Activated gamma-delta T cell treated with Interleukin-2 at 50 U/mL for 16 hours (primary cell): ENCODE data around the gene LPIN1.
"Not testable (repeated sequence)": the region's sequence is repeated elsewhere in the genome, so short reads cannot be mapped to it uniquely, and the experiment has no call there.

ENCODE experiments used
- DNase-seq: peaks from one replicate; pipeline ENCODE4 v3.0.0-alpha.2; 2020

Gene LPIN1

DNA sequence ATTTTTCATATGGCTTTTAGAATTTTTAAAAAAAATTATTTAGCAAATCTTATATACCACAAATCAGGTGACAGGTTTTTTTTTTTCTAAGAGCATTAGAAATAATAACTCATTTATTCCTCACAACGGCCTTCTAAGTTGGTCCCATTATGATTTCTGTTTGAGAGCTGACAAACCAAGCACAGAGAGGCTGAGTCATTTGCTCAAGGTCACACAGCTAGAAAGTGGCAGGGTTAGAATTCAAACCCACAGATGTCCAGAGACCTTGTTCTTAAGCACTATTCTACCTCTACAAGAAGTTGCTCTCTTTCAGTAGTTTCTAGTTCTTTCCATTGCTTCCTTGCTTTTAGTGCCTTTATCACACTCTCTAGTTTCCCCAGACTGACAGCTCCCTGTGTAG is 28.8 kb upstream of the LPIN1 start:
- no peak for DNase-seq

DNA sequence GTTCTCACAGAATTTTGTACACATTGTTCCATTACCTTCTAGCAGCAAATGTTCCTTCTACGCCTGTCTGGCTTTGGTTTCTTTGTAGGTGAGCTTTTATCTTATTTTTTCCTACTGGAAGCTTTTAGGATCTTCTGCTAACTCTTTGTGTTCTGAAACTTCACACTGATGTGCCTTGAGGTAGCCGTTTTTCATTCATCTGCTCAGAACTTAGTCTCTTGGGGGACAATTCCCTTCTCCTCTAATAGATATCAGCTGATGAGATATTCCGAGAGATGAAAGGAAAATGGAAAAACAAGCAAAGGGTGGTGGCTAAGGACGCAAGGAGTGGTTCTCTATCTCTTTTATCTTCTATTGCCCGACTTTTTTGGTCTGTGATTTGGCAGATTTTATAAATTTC is 27.8 kb upstream of the LPIN1 start:
- no peak for DNase-seq

DNA sequence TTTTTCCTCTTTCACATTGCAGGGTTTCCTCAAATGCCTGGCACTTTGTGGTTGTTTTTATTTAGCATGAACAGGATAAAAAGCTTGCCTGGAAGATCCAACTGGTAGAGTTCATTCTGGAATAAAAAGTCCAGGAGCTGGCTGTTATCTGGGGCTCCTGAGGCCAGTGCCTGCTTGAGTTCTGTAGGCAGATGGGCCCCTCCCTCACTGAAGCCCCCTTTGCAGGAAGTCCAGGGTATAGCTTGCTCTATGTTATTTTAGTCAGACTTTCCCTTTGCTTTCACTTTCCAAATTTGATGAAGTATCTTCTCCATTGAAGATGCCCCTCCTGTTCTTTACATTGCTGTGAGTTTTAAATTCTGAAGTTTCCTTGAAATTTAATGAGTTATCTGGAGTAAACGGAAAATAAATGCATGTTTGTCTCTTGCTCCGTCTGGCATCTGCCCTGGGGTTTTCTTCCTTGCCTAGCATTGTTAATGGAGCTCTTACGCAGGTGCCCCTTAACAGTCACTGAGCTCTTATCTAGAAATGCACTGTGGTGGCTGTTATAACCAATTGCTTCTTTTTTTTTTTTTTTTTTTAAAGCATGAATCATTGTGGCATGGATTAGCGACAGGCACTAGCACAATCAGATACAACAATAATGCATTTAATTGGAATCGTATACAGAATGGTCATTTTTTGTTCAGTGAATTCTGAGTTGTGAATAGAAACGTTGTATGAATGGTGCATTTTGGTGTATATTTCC is 27.0 kb upstream of the LPIN1 start:
- no peak for DNase-seq

DNA sequence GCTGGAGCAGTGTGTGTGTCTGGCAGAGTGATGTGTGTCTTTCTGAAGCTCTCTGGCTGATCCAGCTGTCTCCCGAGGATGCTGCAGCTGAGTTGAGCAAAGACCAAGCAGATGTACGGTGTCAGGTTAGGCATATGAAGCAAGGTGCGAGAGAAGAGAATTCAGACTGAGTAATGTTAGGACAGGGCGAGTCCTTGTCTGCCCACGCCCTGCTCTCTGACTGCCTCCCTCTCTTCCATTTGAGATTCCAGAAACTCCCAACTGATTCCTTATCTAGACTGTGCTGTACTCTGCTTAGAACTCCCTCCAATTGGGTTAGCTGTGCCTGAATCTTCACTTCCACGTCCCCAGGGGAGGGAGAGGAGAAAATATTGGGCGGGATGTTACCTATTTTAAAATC is 25.7 kb upstream of the LPIN1 start:
- no peak for DNase-seq

DNA sequence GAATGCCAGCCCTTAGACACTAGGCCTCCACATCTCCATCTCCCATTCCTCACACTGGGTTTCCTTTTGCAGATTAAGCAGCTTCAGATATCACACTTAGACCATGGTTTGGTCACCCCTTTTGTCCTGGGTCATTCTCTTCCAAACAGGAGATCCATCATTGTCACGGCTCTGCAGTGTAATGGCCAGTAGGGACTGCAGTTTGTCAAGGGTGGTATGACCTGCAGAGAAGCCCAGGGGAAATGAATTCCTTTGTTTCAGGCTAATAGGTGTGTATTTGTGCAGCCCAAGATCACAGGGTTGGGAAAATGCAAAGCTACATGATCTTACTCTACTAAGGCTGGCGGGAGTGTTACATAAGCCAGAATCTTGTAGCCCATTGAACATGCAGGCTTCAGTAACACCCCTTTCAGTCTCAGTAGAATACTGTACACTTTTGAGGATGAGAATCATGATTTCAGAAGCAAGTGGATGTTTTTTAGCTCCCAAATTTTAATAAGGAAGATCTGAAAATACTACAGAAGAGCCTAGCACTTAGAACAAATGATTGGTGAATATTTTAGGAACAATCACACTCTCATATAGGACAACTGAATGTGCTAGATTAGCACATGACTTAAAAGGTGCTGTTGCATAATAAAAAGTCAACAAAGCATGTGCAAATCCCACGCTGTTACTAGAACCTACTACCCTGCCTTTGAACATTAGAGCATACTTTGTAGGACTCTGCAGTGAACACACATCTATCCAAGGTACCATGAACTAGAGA is 24.0 kb upstream of the LPIN1 start:
- no peak for DNase-seq

DNA sequence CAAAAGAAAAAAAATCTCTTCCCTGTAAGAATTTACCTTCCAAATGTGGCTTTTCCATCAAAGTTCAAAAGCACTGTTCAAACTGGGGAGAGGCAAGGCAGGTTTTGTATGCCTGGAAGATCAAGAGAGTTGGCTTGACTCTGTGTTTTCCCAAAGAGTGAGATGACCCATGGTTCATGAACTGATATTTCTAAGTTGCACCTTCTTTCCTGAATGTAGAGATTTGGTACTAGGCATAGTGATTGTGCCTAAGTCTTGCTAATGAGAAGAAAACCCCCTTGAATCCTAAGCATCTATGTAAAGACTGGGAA is 23.4 kb upstream of the LPIN1 start:
- no peak for DNase-seq

DNA sequence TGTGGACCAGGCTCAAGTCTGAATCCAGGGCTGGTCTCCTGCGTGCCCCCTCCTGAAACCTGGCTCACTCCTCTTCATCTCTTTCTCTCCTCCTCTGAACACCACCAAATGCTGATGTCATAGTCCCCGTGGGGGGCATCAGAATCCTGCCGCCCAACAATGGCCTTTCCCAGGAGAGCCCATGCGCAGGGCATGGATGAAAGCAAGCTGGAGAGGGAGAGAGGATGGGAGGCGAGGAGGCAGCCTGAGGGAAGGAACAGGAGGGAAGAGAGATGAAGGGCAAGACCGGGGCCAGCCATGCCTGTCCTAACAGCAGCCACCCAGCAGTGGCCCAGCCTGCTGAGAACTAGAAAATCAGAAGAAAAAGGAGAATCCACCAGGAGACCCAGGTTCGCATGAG is 22.3 kb upstream of the LPIN1 start:
- DNase-seq = no peak

DNA sequence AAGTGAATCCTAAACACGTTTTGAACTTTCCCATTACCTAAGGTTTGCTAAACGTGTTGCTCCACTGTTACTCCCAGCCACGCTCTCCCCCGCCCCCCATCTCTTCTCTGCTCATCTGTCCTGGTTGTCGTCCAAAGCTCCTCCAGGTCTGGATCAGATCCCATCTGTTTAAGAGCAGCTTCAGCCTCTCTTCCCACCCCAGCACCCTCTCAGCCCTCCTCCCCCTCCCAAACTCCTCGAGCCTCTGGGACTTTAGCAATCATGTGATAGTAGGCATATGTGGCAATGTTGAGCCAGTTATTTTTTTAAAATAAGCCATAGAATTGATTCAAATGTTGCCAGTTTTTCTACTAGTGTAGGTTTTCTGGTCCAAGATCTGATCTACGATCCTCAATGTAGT is 20.0 kb upstream of the LPIN1 start:
- no peak for DNase-seq

DNA sequence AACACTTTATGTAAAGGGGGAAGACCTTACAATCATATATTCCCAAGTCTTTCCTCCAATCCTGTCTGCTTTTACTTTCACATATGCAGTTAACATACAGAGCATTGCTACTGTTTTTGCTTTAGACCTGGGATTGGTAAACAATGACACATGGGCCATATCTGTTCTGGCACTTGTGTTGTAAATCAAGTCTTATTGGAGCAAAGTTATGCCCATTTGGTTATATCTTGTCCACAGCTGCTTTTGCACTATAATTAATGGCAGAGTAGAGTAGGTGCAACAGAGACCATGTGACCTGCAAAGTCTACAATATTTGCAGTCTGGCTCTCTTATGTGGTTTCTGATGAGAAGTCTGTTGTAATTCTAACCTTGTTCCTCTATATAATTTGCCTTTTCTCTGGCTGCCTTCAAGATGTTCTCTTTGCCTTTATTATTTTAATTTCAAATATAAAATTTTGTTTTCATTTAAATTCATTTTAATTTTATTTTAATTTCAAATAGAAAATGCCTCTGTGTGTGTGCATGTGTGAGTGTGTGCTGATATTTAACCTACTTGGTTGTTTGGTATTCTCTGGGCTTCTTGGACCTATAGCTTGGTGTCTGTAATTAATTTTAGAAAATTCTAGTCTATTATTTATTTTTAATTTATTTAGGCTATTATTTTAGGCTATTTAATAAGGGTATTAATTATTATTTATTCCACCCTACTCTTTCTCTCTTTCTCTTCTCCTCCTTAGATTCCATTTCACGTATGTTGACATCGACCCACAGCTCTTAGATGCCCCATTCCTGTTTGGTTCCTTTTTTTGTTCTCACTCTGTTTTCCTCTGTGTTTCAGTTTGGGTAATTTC is 16.8 kb upstream of the LPIN1 start:
- no peak for DNase-seq

DNA sequence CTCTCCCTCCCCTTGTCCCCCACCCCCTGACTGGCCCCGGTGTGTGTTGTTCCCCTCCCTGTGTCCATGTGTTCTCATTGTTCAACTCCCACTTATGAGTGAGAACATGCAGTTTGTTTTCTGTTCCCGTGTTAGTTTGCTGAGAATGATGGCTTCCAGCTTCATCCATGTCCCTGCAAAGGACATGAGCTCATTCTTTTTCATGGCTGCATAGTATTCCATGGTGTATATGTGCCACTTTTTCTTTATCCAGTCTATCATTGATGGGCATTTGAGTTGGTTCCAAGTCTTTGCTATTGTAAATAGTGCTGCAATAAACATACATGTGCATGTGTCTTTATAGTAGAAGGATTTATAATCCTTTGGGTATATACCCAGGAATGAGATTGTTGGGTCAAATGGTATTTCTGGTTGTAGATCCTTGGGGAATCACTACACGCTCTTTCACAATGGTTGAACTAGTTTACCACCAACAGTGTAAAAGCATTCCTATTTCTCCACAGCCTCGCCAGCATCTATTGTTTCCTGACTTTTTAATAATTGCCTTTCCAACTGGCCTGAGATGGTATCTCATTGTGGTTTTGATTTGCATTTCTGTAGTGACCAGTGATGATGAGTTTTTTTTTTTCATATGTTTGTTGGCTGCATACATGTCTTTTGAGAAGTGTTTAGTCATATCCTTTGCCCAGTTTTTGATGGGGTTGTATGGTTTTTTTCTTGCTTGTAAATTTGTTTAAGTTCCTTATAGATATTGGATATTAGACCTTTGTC is 15.0 kb upstream of the LPIN1 start:
- DNase-seq = not testable (repeated sequence)

DNA sequence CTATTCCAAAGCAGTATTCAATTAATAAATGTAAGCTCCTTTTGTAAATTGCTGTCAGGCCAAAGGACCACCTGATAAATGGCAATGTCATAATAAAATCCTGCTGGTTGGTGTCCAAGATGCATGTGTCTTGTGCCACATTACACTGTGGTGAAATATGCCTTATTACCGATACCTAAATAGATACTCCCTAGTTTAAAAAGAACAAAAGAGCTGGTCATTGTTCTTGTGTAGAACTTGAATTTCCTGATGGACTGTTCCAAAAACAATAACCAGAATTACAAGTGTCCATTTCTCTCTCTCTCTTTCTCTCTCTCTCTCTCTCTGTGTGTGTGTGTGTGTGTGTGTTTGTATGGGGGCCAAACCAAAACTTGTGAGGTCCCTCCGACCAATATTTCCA is 13.8 kb upstream of the LPIN1 start:
- DNase-seq = no peak

DNA sequence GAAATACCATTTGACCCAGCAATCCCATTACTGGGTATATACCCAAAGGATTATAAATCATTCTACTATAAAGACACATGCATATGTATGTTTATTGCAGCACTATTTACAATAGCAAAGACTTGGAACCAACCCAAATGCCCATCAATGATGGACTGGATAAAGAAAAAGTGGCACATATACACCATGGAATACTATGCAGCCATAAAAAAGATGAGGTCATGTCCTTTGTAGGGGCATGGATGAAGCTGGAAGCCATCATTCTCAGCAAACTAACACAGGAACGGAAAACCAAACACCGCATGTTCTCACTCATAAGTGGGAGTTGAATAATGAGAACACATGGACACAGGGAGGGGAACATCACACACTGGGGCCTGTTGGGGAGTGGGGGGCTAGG is 8.6 kb upstream of the LPIN1 start:
- not testable (repeated sequence) for DNase-seq

DNA sequence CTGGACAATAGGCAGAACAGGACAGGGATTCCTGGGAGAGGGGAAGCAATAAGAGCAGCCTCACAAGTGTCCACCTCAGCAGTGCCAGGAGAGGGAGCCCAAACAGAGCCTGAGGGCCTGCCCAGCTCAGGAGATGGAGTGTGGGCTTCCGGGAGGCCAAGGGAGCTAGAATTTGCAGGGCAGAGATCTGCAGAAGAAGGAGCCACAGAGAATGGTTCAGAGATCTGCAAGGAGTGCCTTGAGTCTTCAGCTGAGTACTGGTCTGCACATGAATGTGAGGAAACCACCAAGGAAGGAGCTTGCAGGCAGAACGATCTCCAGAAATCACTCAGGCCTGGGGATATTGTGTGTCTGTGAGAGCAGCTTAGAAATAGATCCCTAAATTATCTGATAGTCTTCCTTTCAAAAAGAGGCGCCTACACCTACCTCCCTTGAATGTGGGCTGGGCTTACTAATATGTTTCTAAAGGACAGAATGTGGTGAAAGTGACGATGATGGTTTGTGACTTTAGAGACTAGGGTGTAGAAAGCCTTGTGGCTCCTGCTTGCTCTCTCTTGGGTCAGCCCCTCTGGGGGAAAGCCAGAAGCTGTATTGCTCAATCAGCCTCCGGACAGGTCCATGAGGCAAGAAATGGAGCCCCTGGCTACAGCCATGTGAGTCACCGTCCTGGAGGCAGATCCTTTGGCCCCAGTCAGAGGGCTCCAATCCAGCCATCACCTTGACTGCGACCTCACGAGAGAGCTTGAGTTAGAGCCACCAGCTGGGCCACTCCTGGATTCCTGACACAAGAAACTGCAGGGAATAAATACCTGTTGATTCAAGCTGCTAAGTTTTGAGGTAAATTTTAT is 7.6 kb upstream of the LPIN1 start:
- DNase-seq = no peak

DNA sequence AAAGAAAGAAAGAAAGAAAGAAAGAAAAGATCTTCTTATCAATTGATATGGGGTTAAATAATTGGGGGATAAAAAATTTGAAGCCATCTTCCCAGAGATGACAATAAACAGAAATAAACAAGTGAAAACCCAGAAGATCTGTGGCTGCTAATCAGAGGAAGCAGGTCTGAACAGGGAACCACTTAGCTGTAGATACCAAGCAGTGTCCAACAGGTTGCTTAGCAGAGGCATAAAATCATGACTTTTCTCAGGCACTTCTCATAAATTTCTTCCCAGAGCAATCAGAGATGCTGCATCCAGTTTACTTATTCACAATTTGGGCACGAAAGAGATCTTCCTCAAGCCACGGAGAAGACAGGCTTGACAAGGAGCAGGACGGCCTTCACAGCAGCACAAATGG is 5.7 kb upstream of the LPIN1 start:
- DNase-seq = no peak

DNA sequence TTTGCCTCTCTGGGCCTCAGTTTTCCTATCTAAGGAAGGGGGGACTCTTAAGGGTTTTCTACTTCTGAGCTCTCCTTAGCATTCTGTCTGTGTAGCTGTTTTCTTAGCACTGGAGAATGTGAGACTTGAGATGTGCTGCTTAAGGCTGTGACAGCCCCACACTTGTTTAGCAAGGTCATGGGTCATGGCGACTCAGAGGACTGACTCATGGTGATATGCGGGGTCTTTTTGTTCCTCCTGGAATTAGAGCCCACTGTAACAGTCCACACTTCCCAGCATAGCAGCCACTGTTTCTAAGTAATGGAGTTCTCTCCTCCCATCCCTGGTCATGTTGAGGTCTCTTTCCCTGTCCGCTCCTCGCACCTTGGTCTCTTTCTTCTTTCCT is 4.1 kb upstream of the LPIN1 start:
- DNase-seq = no peak

DNA sequence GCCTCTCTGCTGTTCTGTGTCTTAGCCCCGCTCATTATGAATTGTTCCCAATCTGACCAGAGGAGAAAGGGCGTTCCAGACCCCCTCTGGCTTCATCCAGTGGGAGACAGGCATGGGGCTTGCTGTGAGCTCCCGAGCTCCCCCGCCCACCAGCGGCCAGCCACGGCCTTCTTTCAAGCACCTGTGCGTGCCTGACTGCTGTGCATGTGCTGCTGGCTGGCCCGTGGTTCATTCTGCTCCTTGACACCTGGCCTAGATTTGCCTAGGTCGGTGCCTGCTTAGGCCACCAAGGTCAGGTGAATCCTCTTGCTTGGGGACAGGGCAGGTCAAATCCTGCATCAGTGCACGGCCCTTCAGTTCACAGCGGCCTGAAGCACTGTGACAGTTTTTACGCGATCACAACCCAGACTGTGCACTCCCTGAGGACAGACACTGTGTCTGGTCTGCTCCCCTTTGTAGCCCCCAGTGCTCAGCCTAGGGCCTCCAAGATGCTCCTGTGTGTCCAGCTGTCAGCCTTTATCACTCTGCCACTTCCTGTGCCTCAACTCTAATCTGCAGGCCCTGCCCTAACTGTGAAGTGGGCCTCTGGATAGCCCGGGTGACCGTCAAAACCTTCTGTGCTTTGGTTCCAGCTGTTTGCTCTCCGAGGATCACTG is 3.6 kb upstream of the LPIN1 start:
- no peak for DNase-seq

DNA sequence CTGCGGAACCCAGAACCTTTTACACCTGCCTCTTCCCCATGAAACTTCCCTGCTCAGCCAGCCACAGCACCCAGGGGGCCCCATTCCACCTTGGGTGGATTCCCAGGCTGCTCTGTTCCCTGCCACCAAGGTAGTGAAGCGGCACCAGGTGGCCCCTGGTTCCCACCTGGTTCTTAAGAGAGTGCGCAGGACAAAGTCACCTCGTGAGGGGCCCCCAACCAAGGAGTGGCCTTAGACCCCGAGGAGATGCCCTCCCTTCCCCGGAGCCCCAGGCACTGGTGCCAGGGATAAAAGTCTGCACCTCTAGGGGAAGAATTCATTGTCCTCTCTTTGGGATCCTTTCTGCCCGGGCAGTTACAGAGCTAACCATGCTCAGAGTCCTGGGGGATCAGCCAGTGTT is 3.1 kb upstream of the LPIN1 start:
- DNase-seq = no peak

DNA sequence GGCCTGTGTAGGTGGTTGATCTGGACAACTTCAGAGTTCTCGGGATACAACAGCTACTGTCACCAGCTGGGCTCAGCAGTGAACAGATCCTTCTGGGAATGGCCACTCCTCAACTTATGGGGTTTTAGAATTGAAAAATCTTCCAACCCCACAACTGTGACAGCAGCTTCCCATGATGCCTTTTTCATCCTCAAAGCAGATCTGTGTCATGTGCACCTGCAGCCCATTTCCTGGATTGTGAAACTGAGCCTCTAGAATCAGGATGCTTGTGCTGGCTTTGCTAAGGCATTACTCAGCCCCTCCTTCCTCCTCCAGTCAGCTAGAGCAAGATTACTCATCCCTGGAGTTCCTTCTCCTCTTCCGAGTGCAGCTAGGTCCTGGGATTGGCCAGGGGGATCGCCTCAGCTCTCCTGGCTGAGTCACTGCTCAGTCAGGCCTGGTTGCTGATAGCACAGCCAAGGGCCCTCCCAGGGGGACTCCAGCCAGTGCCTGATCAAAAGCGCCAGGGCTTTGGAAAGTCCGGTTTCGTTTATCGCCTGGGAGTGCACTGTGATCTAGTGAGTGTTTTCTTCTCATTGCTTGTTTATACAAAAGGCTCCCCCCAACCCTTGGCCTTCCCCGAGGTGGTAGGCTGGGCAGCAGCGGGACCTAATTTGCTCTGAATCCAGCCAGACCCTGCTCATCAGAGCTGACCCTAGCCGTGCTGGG is 2.4 kb upstream of the LPIN1 start:
- peak; percentile 59 for DNase-seq

DNA sequence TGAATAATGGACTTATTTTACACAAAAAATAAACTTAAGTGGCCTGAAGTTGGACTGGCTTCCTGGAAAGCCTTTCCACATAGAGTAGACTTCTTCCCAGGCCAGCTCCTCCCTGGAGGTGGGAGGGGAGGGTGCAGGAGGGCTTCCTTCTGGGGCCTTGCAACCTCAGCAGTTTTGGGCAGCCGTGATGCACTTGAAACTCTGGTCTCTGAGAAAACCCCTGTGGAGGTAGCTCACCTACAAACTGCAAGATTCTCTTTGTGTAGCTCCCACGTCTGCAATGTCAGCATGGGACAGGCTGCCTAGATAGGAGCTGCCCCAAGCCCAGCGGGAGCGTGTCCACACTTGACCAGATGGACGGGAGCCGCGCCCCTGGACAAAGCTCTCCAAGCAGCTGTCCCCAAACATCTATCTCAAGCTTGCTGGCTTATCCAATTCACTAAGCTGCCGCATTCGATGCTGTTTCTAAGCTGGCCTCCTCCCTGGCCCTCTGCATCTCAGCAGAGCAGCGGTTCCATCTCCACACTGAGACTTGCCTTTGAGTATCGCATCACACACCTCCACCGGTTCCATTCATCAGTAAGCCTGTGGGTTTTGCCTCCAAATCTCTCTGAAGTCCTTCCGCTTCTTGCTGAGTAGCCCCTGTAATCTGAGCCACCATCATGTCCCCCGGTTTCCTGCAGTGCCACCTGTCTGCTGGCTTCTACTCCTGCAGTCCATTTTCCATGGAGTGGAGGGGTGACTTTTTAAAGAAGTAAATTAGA is 1.6 kb upstream of the LPIN1 start:
- DNase-seq = no peak
